Measurements from ENCODE around the gene IQSEC1.

Gene IQSEC1

DNA sequence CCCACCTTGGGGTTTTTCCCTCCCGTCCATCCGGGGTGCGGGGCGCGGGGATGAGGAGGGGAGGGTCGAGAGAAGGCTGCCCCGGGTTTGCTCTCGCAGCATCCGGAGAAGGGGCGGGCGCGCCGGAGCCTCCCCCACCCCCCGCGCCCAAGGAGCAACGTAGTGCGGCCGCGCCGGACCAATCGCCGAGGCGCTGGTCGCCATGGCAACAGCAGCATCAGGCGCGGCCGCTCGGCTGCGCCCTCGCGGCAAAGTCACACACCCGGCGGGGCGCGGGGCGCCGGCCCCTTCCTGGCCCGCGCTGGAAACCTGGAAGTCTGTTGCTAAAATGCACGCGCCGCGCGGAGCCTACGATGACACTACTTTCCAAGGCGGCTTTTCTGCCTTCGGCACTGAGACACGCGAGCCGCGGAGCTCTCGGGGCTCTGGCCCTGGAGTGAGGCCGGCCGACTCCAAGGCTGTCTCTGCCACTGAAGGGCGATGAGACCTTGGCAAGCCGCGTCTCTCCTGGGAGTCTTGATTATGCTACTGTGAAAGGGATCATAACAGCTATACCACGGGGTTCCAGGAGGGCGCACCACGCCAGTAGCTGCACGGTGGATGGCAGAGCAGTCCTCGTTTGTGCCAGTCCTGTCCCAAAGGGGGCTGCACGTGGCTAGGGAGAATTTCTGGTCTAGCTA is at the start of gene IQSEC1:
TSS of gene IQSEC1 (minus strand) at position 104 of the 680 bp plus-strand sequence. CDS start 415 bp downstream, outside the sequence.
- peak; percentile 31 to 56 for DNase-seq (ENCODE audit: low read depth in 1 of 2, low spot score in 1 of 2)

DNA sequence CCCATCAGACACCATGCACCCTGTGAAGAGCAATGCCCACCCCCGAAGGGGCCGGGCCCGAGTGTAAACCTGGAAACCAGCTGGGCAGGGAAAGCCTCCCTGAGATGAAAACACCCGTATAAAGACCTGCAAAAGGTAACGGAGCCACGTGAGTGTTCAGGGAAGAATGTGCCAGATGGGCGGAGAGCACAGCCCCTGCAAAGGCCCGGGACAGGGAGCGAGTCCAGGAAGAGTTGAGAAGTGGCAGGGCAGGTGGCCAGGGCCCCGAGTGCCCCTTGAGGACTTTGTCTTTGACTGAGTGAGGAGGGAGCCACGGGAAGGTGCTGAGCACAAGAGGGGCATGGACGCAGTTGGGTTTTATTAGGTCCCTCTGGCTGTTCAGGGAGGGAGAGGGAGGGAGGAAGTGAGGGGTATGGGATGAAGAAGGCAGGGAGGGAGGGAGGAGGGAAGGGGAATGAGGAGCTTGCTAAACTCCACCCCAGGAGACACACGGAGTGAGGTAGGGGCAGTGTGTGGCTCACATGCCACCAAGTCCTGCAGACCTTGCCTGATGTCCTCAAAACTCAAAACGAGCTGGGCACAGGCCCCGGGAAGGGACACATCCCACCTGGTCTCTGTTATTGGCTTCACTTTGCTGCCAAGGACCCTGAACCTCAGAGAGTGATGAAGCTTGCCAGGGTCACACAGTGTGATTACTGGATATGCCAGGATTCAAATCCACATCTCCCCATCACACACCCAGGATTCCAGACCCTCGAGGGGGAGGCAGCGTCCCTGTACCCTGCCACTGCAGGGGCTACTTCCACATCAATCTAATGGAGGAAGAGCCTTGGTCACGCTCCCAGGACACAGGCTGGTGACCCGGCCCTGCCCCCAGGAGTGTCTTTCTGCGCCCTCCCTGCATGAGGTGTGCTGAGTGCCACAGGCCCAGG is 49.1 kb upstream of the IQSEC1 start:
- DNase-seq (ENCODE audit: low read depth in 1 of 2, low spot score in 1 of 2) = no peak

DNA sequence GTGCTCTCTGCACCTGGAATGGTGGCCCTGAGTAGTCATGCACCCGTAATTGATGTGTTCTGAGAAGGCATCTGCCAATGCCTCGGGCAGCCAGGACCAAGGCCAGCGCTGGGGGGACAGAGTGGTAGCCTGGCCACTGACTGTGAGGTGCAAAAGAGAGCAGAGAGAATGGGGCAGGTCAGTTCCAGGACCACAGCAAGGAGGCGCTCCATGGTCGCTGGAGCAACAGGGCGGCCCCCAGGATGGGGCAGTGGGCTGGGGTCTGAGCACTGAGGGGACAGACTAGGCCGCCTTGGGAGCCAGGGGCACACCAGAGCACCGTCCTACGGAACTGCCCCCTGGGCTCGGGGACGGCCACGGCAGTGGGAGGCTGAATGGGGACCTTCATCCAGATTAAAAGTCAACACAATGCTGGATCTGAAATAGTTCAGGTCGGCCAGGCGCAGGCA is 48.3 kb upstream of the IQSEC1 start:
- DNase-seq (ENCODE audit: low read depth in 1 of 2, low spot score in 1 of 2) = no peak

DNA sequence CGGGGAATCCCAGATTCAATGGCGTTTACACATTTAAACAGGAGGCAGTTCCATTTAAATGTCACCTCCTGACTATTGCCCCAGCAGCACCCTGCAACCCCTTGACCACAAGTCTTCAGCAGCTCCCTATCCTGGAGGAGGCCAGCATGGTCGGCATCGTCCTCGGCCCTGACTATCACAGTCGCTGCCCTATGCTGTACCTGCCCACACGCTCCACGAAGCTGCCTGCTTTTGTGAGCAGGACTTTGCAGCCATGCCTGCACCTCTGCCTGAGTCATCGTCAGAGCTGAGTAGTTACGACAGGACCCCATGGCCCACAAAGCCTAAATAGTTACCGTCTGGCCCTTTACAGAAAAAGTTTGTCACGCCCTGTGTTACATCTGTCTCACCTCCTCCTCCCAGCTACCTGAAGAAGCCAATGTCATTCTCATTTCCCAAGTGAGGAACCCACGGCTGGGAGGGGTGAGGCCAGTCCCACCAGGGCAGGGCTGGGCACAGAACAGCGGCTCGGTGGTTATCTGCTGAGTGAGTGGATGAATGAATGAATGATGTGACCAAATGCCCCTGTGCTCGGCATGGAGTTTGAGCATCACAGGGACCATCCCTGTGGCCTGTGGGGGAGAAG is 47.8 kb upstream of the IQSEC1 start:
- no peak for DNase-seq (ENCODE audit: low read depth in 1 of 2, low spot score in 1 of 2)

DNA sequence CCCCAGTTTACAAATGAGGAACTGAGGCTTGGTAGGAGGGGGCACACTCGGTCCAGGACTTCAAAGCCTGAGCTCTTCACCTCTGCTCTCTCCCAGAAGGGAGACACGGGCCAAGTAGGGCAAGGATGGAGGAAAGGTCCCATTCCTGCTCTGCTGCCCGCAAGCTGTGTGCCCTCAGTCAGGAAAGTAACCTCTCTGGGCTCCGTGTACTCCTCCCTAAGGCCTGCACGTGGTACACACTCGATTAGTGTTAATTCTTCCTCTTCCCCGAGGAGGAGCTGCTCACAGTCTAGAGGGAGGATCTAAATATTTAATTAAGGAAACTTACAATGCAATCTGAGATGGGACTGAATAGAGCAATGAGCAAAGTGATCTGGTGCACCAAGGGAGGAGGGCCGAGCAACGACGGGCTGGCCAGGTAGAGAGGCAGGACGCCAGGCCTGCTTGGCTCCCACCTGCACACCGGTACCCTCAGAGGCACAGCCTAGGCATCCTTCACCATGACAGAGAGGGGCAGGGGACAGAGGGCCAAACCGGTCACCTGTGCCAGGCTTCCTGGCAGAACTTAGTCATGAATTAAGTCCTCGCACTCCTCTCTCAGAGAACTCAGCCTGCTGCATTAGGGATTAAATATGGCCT is 47.2 kb upstream of the IQSEC1 start:
- DNase-seq (ENCODE audit: low read depth in 1 of 2, low spot score in 1 of 2) = no peak

DNA sequence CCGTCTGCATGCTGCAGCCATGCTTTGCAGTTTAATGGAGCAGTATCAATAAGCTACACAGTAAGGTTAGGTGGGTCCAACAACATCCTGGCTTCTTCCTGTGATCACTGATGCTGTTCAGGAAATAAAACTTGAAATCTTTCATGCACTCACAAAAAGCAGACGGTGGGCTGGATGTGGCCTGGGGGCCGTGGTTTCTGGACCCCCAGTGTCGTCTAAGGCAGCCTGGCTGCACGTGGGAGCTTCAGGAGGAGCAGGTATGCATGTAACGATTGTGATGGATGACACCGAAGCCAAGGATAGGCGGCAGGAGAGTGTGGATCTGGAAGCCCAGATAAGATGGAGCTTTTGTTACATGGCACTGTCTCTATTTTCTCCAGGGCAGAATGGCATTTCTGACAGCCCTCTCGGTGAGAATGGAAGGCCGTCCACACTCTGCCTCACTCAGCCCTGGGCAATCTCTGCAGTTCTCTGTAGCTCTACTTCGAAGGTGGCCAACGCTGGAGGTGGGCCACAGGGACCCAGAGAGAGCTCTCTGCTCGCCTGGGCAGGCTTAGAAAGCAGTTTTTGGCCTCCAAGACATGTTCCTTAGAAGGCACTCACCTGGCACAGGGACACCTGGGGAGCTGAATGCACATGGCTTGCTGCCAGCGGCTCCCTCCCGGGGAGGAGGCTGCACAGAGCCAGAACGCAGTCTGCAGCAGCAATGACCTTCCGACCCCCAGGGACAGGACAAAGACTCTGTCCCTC is 46.4 kb upstream of the IQSEC1 start:
- DNase-seq (ENCODE audit: low read depth in 1 of 2, low spot score in 1 of 2) = no peak

DNA sequence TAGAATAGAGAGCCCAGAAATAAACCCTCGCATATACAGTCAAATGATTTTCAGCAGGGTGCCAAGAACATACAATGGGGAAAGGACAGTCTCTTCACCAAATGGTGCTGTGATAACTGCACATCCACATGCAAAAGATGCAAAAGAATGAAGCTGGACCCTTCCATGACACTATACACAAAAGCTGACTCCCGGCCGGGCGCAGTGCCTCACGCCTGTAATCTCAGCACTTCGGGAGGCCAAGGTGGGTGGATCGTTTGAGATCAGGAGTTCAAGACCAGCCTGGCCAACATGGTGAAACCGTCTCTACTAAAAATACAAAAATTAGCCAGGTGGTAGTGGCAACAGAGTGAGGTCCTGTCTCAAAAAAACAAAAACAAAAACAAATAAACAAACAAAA is 43.2 kb upstream of the IQSEC1 start:
- DNase-seq (ENCODE audit: low read depth in 1 of 2, low spot score in 1 of 2) = no peak

DNA sequence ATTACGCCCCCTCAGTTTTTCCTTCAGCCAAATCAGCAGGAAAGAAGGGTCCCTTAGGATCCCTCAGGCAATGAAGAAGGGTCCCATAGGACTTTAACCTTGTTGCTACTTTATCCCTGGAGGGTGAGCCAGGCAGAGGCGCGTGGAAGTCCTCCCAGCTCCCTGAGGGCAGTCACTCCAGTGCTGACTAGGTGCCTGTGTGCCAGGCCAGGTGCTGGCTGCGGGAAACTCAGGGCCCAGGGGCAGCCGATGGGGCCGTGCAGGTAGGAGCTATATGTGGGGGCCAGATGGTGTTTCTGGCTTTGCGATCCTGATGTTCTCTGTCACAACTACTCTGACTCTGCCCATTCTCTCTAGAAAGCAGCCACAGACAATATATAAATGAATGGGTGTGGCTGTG is 42.8 kb upstream of the IQSEC1 start:
- no peak for DNase-seq (ENCODE audit: low read depth in 1 of 2, low spot score in 1 of 2)

DNA sequence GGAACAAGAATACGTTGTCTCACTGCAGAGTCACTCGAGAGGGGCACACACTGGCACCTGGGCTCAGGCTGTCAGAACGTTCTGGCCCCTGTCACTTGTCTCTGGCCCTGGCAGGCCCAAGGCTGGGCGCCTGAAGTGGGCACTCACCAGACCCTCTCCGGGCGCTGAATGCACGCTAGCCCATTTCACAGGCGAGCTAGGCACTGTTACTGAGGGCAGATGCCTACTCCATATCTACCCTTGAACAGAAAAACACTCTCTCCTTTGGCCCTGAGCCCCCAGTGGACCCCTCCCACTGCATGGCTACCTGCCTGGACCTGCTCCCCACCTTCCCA is 42.3 kb upstream of the IQSEC1 start:
- no peak for DNase-seq (ENCODE audit: low read depth in 1 of 2, low spot score in 1 of 2)

DNA sequence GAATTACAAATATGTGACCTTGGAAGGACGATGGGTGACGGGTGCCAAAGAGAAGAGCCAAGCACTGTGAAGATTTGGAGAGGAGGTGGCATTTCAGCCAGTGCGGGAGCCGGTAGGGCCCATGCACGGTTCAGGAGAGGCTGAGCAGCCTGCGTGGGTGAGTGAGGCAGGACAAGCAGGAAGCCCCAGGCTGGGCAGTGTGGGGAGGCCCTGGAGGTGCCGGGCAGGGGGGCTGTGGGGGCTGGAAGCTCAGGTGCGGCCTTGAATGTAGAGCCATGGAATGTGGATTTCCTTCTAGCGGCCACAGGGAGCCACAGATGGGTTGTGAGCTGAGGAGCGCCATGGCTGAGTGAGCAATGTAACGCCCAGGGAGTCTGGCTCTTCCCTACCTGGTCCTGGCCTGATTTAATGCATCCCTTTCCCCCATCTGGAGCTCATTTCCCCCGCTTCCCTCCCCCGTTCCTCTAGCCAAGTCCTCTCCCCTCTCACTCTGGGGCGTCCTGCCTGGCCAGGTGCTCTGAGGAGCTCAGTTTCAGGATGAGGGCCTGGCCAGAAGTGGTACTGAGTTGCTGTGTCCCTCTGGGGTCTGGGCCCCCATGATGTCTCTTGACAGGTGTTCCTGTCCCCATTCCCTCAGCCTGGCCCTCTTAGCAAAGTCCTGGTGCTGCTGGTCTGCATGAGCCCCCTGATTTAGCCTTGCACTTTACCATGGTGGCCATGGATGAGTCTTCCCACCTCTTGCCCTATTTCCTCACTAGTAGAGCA is 41.8 kb upstream of the IQSEC1 start:
- no peak for DNase-seq (ENCODE audit: low read depth in 1 of 2, low spot score in 1 of 2)

DNA sequence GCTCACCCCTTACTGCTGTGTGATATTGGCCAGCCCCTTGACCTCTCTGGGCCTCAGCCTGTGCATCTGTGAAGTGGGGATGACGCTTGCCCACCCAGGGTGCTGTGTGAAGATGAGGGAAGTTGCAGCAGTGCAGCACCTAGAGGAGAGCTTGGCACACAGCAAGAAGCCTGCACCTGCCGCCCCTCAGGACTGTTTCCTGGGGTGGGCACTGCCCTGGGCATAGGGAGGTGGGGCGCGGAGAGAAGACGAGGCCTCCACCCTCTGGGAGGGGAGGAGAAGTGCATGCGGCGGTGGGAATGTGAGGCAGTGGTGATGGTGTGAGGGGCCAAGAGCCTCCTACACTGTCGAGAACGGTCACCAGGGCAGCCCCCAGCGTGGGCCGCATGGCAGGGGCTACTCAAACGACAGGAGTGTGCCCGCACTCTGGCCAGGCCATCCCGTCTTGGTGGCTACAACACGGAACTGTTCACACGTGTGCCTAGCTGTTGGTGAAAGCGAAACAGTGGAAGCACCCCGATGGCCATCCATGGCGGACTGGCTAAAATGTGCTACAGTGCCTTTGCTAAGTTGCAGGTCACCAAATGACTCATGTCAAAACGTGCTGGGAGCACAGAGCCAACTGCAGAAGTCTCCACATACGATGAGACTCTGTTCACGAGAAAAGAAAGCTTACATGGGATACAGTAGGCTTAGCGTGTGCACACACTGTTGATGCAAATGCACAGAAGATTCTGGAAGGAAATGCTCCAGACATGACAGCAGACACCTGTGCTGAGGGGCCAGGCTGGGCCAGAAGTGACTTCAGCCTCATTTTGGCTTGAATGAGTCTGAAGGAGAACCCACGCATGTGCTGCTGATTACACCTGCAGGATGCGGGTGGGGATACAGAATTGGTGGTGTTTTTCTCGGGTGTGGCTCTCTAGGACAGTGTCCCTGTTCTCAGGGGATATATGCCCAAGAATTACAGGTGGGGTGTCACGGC is 40.4 kb upstream of the IQSEC1 start:
- DNase-seq (ENCODE audit: low read depth in 1 of 2, low spot score in 1 of 2) = no peak

DNA sequence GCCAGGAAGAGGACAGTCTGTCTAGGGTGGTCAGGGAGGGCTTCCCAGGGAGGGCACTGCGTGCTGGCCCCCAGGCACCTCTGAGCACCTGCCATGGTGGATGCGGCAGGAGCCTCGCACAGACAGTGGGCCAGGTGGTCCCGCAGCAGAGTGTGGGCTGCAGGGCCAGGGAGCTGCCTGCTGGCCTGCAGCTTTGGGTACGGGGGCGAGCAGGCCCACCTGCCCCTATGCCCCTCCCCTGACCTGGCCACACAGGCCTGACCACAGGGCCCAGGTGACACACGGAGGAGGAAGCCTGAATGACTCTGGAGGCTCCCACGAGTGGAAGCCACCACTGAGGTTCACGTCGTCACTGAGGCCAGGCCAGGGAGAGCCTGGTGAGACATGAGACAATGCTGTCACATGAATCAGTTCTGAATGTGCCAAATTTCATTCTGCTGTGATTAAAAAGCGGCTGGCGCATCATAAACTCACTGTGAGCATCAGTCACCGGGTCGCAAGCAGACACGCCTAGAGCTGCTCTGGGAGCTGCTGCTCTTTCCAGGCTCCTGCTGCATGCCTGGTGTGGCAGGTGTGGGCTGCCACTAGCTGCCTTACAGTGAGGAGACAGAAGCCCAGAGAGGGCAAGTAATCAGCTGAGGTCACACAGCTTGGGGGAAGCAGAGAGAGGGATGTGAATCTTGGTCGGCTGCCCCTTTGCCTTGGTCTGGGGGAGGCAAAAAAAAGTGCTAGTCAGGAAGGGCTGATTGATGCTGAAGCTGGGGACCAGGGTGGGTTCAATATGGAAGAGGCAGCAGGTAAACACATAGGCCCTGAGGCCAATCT is 39.5 kb upstream of the IQSEC1 start:
- no peak for DNase-seq (ENCODE audit: low read depth in 1 of 2, low spot score in 1 of 2)

DNA sequence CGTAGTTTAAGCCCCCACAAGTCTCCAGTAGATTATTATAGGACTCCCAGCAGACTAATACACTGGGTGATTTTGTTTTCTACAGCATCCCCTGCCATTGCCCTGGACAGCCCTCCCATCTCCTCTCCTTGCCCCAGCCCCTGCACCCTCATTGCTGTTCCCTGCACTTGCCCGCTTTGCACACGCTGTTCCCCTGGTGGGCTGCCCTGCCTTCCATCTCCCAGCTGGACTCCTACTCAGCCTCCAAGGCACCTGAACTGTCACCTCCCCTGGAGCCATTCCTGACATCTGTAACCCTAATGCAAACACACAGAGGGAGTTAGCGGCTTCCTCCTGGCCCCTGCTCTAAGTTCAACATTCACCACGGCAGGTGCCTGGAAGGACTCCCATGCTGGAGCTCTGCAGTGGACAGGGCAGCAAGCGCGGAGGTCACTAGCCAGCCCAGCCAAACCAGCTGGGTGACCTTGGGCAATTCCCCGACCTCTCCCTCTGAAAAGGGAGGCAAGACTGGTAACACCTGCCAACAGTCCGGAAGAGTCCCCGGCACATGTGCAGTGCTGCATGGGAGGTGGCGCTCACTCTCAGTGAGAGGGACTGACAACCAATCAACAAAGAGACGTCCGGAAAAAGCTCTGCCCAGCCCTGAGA is 38.8 kb upstream of the IQSEC1 start:
- no peak for DNase-seq (ENCODE audit: low read depth in 1 of 2, low spot score in 1 of 2)

DNA sequence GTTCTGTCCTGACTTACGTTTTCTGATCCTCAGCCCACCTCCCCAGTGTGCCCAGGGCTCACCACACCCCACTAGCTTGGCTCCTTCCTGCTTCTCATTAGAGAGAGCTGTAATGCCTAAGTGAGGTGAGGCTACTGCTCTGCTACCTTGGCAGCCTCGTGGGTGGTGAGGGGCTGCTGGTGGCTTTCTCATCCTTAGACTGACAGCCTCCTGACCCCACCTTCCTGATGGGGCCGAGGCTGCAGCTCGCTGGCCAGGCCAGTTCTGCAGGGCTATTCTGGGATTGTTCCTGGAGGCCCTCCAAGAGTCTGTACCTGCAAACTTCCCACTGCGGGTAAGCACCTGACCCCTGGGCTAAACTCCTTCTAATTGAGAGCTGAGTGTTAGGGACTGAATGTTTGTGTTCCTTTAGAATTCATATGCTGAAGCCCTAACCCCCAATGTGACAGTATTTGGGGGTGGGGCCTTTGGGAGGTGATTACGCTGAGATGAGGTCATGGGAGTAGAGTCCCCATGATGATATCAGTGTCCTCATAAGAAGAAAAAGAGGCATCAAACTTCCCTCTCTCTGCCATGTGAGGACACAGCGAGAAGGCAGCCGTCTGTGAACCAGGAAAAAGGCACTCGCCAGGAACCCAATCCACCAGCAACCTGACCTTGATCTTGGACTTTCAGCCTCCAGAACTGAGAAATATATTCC is 38.1 kb upstream of the IQSEC1 start:
- DNase-seq (ENCODE audit: low read depth in 1 of 2, low spot score in 1 of 2) = no peak

DNA sequence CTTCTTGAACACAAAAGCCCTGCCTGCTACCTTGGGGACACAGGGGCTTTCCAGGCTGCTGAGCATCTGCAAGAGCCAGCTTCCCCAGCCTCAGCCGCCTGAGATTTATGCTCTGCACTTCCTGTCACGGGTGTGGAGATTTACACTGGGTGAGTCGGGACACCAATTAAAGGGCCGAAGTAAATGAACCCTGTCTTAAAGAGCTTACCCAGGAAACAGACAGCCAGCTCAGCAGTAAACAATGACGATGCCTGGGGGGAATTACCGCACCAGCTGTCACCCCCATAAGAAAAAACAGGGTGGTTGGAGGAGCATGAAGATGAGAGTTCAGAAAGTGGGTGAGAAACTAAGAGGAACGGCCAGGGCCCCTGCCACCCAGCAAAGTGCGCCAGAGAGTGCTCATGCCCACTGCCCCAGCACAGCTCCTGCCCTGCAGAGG is 37.5 kb upstream of the IQSEC1 start:
- DNase-seq (ENCODE audit: low read depth in 1 of 2, low spot score in 1 of 2) = no peak

DNA sequence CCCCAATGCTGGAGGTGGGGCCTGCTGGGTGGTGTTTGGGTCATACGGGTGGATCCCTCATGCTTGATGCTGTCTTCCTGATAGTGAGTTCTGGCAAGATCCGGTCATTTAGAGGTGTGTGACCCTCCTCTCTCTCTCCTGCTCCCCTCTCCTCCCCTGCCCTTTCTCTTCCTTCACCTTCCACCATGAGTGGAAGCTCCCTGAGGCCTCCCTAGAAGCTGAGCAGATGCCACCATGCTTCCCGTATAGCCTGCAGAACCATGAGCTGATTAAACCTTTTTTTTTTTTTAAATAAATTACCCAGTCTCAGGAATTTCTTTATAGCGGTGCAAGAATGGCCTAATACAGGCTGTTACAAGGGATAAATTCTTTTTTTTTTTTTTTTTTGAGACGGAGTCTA is 36.3 kb upstream of the IQSEC1 start:
- DNase-seq (ENCODE audit: low read depth in 1 of 2, low spot score in 1 of 2) = no peak

DNA sequence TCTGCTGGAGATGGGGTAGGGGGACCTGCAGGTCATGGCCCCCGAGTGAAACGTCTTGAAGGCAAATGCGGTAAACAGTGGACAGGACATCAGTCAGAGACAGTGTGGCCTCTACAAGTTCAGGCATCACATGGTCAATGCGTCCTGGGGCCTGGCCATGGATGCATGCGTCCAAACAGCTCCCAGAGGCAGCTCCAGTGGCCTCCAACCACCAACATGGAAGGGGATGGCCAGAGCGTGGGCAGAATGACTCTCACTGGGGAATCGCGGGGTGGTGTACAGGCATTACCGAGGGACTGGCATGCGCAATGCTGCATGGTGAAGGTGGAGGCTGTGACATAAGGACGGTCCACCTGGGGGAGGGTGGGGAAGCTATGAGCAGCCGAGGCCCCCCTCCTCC is 35.6 kb upstream of the IQSEC1 start:
- DNase-seq (ENCODE audit: low read depth in 1 of 2, low spot score in 1 of 2) = no peak
